ENCODE measurements around the gene FOCAD. TPM values are rescaled to one million over a fixed set of nuclear protein-coding genes. Genes with fewer than 3 reads are reported as not detected.

The FOCAD gene
- total RNA-seq, 1 donor: 80.3 TPM

DNA sequence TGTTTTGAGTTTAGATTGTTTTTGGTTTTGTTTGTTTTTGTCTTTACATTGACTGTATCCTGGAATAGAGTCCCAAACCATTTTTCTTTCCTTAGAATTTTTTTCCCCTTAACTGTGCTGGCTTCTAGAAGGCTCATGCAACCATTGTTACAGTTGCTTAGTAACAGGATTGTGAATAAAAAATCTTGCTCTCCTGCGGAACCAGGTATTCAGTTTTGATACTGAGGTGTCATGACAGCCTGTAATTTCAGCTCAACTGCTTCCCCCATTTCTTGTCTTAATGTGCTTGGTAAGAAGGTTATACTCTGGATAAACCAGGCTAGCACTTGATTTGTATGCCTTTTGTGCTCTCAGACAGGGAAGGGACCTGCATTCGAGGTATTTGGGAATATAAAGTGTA lies 42.1 kb downstream of the FOCAD start:
- no peak overlapping the region for H3K4me3 ChIP-seq (ENCODE audit: low read depth, low read length)
- TF ChIP-seq, protein P1, sequence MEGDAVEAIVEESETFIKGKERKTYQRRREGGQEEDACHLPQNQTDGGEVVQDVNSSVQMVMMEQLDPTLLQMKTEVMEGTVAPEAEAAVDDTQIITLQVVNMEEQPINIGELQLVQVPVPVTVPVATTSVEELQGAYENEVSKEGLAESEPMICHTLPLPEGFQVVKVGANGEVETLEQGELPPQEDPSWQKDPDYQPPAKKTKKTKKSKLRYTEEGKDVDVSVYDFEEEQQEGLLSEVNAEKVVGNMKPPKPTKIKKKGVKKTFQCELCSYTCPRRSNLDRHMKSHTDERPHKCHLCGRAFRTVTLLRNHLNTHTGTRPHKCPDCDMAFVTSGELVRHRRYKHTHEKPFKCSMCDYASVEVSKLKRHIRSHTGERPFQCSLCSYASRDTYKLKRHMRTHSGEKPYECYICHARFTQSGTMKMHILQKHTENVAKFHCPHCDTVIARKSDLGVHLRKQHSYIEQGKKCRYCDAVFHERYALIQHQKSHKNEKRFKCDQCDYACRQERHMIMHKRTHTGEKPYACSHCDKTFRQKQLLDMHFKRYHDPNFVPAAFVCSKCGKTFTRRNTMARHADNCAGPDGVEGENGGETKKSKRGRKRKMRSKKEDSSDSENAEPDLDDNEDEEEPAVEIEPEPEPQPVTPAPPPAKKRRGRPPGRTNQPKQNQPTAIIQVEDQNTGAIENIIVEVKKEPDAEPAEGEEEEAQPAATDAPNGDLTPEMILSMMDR (IDR thresholded peaks at IDR 0.05; ENCODE audit: insufficient read depth, low read length): no peak
- no peak for DNase-seq (ENCODE audit: low read depth)

GRCh38 chr9:20728493-20729220 lies 44.6 kb downstream of the FOCAD start:
- DNase-seq (ENCODE audit: low read depth): peak; percentile 65
- TF ChIP-seq, protein P1 (IDR thresholded peaks at IDR 0.05; ENCODE audit: insufficient read depth, low read length): no peak
- H3K4me3 ChIP-seq (ENCODE audit: low read depth, low read length): no peak overlapping the region

DNA sequence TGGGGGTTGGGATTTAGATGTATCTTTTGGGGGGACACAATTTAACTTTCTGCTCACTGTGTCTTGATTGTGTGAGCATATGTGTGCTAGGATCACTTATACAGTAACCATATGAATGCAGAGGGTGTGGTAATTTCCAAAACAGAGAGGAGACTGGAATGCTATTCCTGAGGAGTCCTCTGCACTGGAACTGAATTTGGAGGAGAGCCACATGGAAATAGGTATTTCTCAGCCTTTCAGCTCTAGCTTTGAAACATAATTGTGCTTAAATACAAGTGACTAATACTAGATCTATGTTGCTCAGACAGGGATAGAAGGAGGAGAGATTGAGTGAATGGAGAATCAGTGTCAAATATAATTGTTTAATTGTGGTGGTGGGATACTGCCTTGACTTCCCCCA lies 45.5 kb downstream of the FOCAD start:
- H3K4me3 ChIP-seq (ENCODE audit: low read depth, low read length): no peak overlapping the region
- TF ChIP-seq, protein P1 (IDR thresholded peaks at IDR 0.05; ENCODE audit: insufficient read depth, low read length): no peak
- DNase-seq (ENCODE audit: low read depth): peak; percentile 13

GRCh38 chr9:20732118-20732517 lies 48.1 kb downstream of the FOCAD start:
- no peak for DNase-seq (ENCODE audit: low read depth)
- H3K4me3 ChIP-seq (ENCODE audit: low read depth, low read length): no peak overlapping the region
- TF ChIP-seq, protein P1 (IDR thresholded peaks at IDR 0.05; ENCODE audit: insufficient read depth, low read length): no peak

DNA sequence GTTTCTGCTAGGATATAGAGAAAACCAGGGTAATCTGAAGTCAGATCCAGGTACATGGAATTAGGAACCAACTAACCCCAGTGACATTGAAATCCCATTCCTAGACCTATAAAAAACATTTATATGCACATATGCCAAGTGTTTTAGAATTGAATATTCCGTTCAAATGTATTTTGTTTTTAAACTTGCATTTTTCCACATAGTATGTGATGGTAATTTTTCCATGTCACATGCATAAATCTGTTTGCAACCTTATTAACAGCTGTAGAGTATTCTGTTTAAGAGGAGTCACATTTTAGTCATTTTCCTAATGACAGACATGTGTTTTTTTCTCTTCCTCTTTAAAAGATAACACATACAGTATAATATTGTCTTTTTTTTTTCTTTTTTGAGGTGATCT lies 50.2 kb downstream of the FOCAD start:
- H3K4me3 ChIP-seq (ENCODE audit: low read depth, low read length): no peak overlapping the region
- DNase-seq (ENCODE audit: low read depth): no peak
- TF ChIP-seq, protein P1 (IDR thresholded peaks at IDR 0.05; ENCODE audit: insufficient read depth, low read length): no peak

- DNase-seq (ENCODE audit: low read depth): no peak
- H3K4me3 ChIP-seq (ENCODE audit: low read depth, low read length): no peak overlapping the region
- TF ChIP-seq, protein P1 (IDR thresholded peaks at IDR 0.05; ENCODE audit: insufficient read depth, low read length): no peak
Observed at GRCh38 chr9:20740304-20740703, 56.2 kb downstream of the FOCAD start.

Data from fibroblast of the aortic adventitia (primary cell).